GM12891 (cell line): ENCODE measurements around the gene MPPED2.

ENCODE experiments used
- POLR2AphosphoS5 ChIP-seq: IDR thresholded peaks from 2 replicates; pipeline ENCODE4 v1.6.1; 2011; ENCODE audit warnings: low read depth, low read length, control low read depth
- TAF1 ChIP-seq: IDR thresholded peaks from 2 replicates; pipeline ENCODE4 v1.6.1; 2011; ENCODE audit warnings: low read depth, low read length, control low read depth

DNA sequence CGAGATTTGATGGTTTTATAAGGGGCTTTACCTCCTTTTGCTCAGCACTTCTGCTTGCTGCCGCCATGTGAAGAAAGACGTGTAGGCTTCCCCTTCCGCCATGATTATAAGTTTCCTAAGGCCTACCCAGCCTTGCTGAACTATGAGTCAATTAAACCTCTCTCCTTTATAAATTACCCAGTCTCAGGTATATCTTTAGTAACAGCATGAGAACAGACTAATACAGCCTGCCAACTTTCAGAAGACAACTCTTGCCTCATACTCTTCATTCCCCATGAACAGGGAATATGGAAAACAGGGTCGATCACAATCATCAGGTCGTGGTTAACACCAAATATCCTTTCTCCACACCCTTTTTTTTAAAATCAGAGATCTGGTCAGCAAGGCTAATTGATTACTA is 83.0 kb downstream of the MPPED2 start:
- TF ChIP-seq TAF1, result no peak
- TF ChIP-seq POLR2AphosphoS5, result no peak
